GM15510 (cell line): ENCODE measurements around the gene CDCA3.

Source experiments
- POLR2A ChIP-seq: IDR thresholded peaks from 3 replicates; pipeline ENCODE4 v1.6.1; 2011; ENCODE audit warnings: borderline replicate concordance; ENCODE audit not compliant: insufficient read length; ENCODE audit errors: extremely low read depth

Gene CDCA3

GRCh38 chr12:6840330-6840729, 10.8 kb downstream of the CDCA3 start:
- TF ChIP-seq POLR2A: no peak

- TF ChIP-seq POLR2A: no peak
These were observed 11.4 kb downstream of the CDCA3 start for GRCh38 chr12:6839482-6840201.

- no peak for TF ChIP-seq POLR2A
These were observed 12.2 kb downstream of the CDCA3 start for GRCh38 chr12:6838854-6839253.

- TF ChIP-seq POLR2A: no peak
These were observed 13.6 kb downstream of the CDCA3 start for GRCh38 chr12:6837370-6838060.

GRCh38 chr12:6836851-6837250, 14.2 kb downstream of the CDCA3 start:
- TF ChIP-seq POLR2A: no peak

GRCh38 chr12:6834873-6835272, 16.2 kb downstream of the CDCA3 start:
- TF ChIP-seq POLR2A: no peak

GRCh38 chr12:6834254-6834653, 16.8 kb downstream of the CDCA3 start:
- TF ChIP-seq POLR2A: no peak

GRCh38 chr12:6833189-6833890, 17.7 kb downstream of the CDCA3 start:
- no peak for TF ChIP-seq POLR2A

- no peak for TF ChIP-seq POLR2A
These were observed 19.0 kb downstream of the CDCA3 start for GRCh38 chr12:6832125-6832524.

- no peak for TF ChIP-seq POLR2A
These were observed 19.6 kb downstream of the CDCA3 start for GRCh38 chr12:6831450-6831995.

- TF ChIP-seq POLR2A: no peak
These were observed 20.1 kb downstream of the CDCA3 start for GRCh38 chr12:6830999-6831398.

- no peak for TF ChIP-seq POLR2A
These were observed 20.7 kb downstream of the CDCA3 start for GRCh38 chr12:6830286-6830890.

GRCh38 chr12:6829536-6830220, 21.4 kb downstream of the CDCA3 start:
- TF ChIP-seq POLR2A: no peak

GRCh38 chr12:6828781-6829535, 22.1 kb downstream of the CDCA3 start:
- TF ChIP-seq POLR2A: no peak
